Prostate gland (tissue), 2 donors: Measurements from ENCODE around the gene DNMT1.

Experiments used
- CTCF ChIP-seq, 4 experiments: fragments of 200-600 bp in 2 of 4; fragments of 450-650 bp in 2 of 4; sonication (generic) in 2 of 4; IDR thresholded peaks; 1 replicate in 3 of 4; 2 replicates in 1 of 4; pipeline ENCODE4 v1.5.1; 2016 to 2019; ENCODE audit warnings: antibody characterized with exemption in 4 of 4, mild to moderate bottlenecking in 2 of 4, moderate library complexity in 2 of 4
- POLR2AphosphoS5 ChIP-seq: sonication (generic); formaldehyde crosslinking; IDR thresholded peaks from one replicate; pipeline ENCODE4 v1.6.1; 2017; ENCODE audit warnings: antibody characterized with exemption

- TF ChIP-seq POLR2AphosphoS5 (no peak), CTCF (IDR thresholded peaks at IDR 0.05) (no peak)
These were observed 61.8 kb downstream of the DNMT1 start for GRCh38 chr19:10132905-10133304.
